HepG2 (cell line): Measurements from ENCODE around the gene NECAB2. TPM values are rescaled to one million over a fixed set of nuclear protein-coding genes. Genes with fewer than 3 reads are reported as not detected.

Experiments used
- ATF3 ChIP-seq: sonication (generic); formaldehyde crosslinking; IDR thresholded peaks from 2 replicates; pipeline ENCODE4 v1.4.0; 2020; ENCODE audit warnings: missing genetic modification reagents
- EEA1 ChIP-seq: sonication (generic); formaldehyde crosslinking; IDR thresholded peaks from 2 replicates; pipeline ENCODE4 v1.5.1; 2020; ENCODE audit warnings: mild to moderate bottlenecking, missing genetic modification reagents, borderline replicate concordance
- IRF2 ChIP-seq: IDR thresholded peaks from 2 replicates; pipeline ENCODE4 v1.6.1; 2018; ENCODE audit warnings: missing genetic modification reagents, missing compliant biosample characterization
- KAT8 ChIP-seq: IDR thresholded peaks from 2 replicates; pipeline ENCODE4 v1.6.1; 2016; ENCODE audit warnings: missing genetic modification reagents, missing compliant biosample characterization
- MED8 ChIP-seq: sonication (generic); formaldehyde crosslinking; IDR thresholded peaks from 2 replicates; pipeline ENCODE4 v1.8.1; 2023; ENCODE audit warnings: mild to moderate bottlenecking, missing genetic modification reagents; ENCODE audit not compliant: insufficient replicate concordance
- MEIS1 ChIP-seq: sonication (generic); formaldehyde crosslinking; IDR thresholded peaks from 2 replicates; pipeline ENCODE4 v1.9.0; 2021; ENCODE audit warnings: mild to moderate bottlenecking, missing genetic modification reagents, moderate library complexity, borderline replicate concordance
- PCBP1 ChIP-seq: fragments of 200-400 bp; formaldehyde crosslinking; IDR thresholded peaks from 2 replicates; pipeline ENCODE4 v1.6.1; 2017; ENCODE audit warnings: mild to moderate bottlenecking, low read depth, low read length, borderline replicate concordance
- PCBP2 ChIP-seq: fragments of 200-400 bp; formaldehyde crosslinking; optimal IDR thresholded peaks from 2 replicates; pipeline ENCODE3; 2018; ENCODE audit warnings: low read length, low read depth; ENCODE audit not compliant: poor library complexity, severe bottlenecking
- PHF8 ChIP-seq: sonication (generic); formaldehyde crosslinking; IDR thresholded peaks from 2 replicates; pipeline ENCODE4 v1.5.0; 2020; ENCODE audit warnings: missing genetic modification reagents
- PLRG1 ChIP-seq: fragments of 450-650 bp; conservative IDR thresholded peaks from 2 replicates; pipeline ENCODE4 v1.6.1; 2016
- RCOR2 ChIP-seq: IDR thresholded peaks from 2 replicates; pipeline ENCODE4 v1.6.1; 2016; ENCODE audit warnings: missing biosample characterization, missing genetic modification reagents
- SOX5 ChIP-seq: IDR thresholded peaks from 2 replicates; pipeline ENCODE4 v1.6.1; 2016; ENCODE audit warnings: borderline replicate concordance
- SUZ12 ChIP-seq: fragments of 150-350 bp; IDR thresholded peaks from 2 replicates; pipeline ENCODE4 v1.6.1; 2014; ENCODE audit warnings: low read depth, low read length
- TSC22D2 ChIP-seq: sonication (generic); formaldehyde crosslinking; IDR thresholded peaks from 2 replicates; pipeline ENCODE4 v1.5.1; 2020; ENCODE audit warnings: missing genetic modification reagents, mild to moderate bottlenecking, borderline replicate concordance
- ZFX ChIP-seq: sonication (generic); formaldehyde crosslinking; IDR thresholded peaks from 2 replicates; pipeline ENCODE4 v1.4.0; 2020; ENCODE audit warnings: mild to moderate bottlenecking, low read depth, missing genetic modification reagents, moderate library complexity
- ZNF121 ChIP-seq: sonication (generic); formaldehyde crosslinking; IDR thresholded peaks from 2 replicates; pipeline ENCODE4 v1.5.0; 2020; ENCODE audit warnings: mild to moderate bottlenecking, missing genetic modification reagents
- ZNF441 ChIP-seq: sonication (generic); formaldehyde crosslinking; IDR thresholded peaks from 2 replicates; pipeline ENCODE4 v1.7.0; 2021; ENCODE audit warnings: missing genetic modification reagents, borderline replicate concordance
- ZSCAN20 ChIP-seq: sonication (generic); formaldehyde crosslinking; IDR thresholded peaks from 2 replicates; pipeline ENCODE4 v1.4.0; 2020; ENCODE audit warnings: missing genetic modification reagents, mild to moderate bottlenecking, borderline replicate concordance
- polyA plus RNA-seq, 8 experiments: library from polyadenylated mRNA; depleted of rRNA in 3 of 8; stranded (reverse) in 7 of 8; unstranded in 1 of 8; fragments of >200 nt; fragmentation: Illumina TruSeq in 4 of 8; extraction: Trizol in 4 of 8; gene quantifications; 2 replicates each; pipeline versions ENCODE4 v1.2.1 to v1.2.3, GENCODE V29; 2011 to 2016; ENCODE audit warnings: low read depth in 4 of 8, missing spikeins in 1 of 8, mixed read lengths in 1 of 8; ENCODE audit not compliant: insufficient read depth in 1 of 8
- total RNA-seq, 5 experiments: library from RNA; depleted of rRNA; stranded (reverse); fragments of >200 nt; fragmentation: Illumina TruSeq; extraction: Trizol; gene quantifications; 2 replicates each; pipeline ENCODE4 v1.2.3, GENCODE V29; 2016; ENCODE audit warnings: low read depth in 1 of 5
- TF ChIP-seq, protein P1 (sequence below): sonication (generic); formaldehyde crosslinking; IDR thresholded peaks from 2 replicates; pipeline ENCODE4 v1.4.0; 2020; ENCODE audit warnings: missing genetic modification reagents
- TF ChIP-seq, protein P2 (sequence below): sonication (generic); formaldehyde crosslinking; IDR thresholded peaks from 2 replicates; pipeline ENCODE4 v1.5.1; 2020; ENCODE audit warnings: missing genetic modification reagents, mild to moderate bottlenecking, borderline replicate concordance
- TF ChIP-seq, protein P3 (sequence below): IDR thresholded peaks from 2 replicates; pipeline ENCODE4 v1.6.1; 2016; ENCODE audit warnings: low read depth, control low read depth
- TF ChIP-seq, protein P4 (sequence below): sonication (generic); formaldehyde crosslinking; IDR thresholded peaks from 2 replicates; pipeline ENCODE4 v1.5.1; 2020; ENCODE audit warnings: mild to moderate bottlenecking, missing genetic modification reagents, moderate library complexity

NECAB2 gene
- total and polyA plus RNA-seq, 2 of the 13 experiments (the other 11 are each of a cell fraction or from before 2014, with no cell fraction given): 0.21 to 0.49 TPM

DNA sequence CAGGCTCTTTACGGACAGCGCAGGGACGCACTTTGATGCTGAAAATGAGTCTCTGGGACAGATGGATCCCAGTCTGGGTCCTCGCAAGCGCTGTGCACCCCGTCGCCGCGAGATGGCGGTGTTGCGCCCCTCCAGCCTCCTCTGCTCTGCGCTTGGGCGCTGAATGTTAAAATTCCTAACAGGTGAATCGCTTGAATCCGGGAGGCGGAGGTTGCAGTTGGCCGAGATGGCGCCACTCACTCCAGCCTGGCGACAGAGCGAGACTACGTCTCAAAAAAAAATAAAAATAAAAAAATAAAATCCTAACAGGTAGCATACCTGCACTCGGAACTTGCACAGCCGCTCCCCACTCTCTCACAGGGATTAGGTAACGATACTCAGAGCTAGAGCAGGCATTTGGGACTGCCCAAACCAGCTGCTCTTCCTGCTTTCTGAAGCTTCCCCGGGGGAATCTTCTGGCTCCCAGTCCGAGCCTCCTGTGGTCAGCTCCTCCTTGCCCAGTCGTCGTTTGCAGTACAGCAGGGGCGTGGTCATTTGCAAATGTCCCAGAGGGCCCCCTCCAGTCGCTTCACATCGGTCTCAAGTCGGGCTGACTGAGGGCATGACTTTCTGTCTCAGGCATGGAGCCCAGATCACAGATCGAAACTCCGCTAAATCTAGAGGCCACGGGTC lies 41.2 kb upstream of the NECAB2 start (continued):
- TF ChIP-seq, protein P1, sequence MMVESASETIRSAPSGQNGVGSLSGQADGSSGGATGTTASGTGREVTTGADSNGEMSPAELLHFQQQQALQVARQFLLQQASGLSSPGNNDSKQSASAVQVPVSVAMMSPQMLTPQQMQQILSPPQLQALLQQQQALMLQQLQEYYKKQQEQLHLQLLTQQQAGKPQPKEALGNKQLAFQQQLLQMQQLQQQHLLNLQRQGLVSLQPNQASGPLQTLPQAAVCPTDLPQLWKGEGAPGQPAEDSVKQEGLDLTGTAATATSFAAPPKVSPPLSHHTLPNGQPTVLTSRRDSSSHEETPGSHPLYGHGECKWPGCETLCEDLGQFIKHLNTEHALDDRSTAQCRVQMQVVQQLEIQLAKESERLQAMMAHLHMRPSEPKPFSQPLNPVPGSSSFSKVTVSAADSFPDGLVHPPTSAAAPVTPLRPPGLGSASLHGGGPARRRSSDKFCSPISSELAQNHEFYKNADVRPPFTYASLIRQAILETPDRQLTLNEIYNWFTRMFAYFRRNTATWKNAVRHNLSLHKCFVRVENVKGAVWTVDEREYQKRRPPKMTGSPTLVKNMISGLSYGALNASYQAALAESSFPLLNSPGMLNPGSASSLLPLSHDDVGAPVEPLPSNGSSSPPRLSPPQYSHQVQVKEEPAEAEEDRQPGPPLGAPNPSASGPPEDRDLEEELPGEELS: 0 out of 2 replicates have a peak, but pooled peaks have one; percentile 16
- TF ChIP-seq, protein P2, sequence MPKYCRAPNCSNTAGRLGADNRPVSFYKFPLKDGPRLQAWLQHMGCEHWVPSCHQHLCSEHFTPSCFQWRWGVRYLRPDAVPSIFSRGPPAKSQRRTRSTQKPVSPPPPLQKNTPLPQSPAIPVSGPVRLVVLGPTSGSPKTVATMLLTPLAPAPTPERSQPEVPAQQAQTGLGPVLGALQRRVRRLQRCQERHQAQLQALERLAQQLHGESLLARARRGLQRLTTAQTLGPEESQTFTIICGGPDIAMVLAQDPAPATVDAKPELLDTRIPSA: no peak
- TF ChIP-seq IRF2 (peak; percentile 75; the same call in 1 of the 2 replicates), PCBP2 (no peak), MEIS1 (CRISPR knock-in tag) (no peak), ZFX (CRISPR knock-in tag) (no peak), ZSCAN20 (CRISPR knock-in tag) (no peak), SOX5 (CRISPR knock-in tag) (peak; percentile 17; the same call in 1 of the 2 replicates), ATF3 (CRISPR knock-in tag) (no peak), MED8 (CRISPR knock-in tag) (no peak), ZNF121 (no peak), TSC22D2 (CRISPR knock-in tag) (no peak), EEA1 (CRISPR knock-in tag) (peak; percentile 10; the same call in 1 of the 2 replicates), PCBP1 (no peak), SUZ12 (no peak), PHF8 (CRISPR knock-in tag) (0 out of 2 replicates have a peak, but pooled peaks have one; percentile 27), ZNF441 (CRISPR knock-in tag) (peak; percentile 85), RCOR2 (peak; percentile 53; the same call in 1 of the 2 replicates), PLRG1 (no peak), KAT8 (CRISPR knock-in tag) (peak; percentile 77)
- TF ChIP-seq, protein P3, sequence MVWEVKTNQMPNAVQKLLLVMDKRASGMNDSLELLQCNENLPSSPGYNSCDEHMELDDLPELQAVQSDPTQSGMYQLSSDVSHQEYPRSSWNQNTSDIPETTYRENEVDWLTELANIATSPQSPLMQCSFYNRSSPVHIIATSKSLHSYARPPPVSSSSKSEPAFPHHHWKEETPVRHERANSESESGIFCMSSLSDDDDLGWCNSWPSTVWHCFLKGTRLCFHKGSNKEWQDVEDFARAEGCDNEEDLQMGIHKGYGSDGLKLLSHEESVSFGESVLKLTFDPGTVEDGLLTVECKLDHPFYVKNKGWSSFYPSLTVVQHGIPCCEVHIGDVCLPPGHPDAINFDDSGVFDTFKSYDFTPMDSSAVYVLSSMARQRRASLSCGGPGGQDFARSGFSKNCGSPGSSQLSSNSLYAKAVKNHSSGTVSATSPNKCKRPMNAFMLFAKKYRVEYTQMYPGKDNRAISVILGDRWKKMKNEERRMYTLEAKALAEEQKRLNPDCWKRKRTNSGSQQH (CRISPR knock-in tag): 0 out of 2 replicates have a peak, but pooled peaks have one; percentile 67
- TF ChIP-seq, protein P4, sequence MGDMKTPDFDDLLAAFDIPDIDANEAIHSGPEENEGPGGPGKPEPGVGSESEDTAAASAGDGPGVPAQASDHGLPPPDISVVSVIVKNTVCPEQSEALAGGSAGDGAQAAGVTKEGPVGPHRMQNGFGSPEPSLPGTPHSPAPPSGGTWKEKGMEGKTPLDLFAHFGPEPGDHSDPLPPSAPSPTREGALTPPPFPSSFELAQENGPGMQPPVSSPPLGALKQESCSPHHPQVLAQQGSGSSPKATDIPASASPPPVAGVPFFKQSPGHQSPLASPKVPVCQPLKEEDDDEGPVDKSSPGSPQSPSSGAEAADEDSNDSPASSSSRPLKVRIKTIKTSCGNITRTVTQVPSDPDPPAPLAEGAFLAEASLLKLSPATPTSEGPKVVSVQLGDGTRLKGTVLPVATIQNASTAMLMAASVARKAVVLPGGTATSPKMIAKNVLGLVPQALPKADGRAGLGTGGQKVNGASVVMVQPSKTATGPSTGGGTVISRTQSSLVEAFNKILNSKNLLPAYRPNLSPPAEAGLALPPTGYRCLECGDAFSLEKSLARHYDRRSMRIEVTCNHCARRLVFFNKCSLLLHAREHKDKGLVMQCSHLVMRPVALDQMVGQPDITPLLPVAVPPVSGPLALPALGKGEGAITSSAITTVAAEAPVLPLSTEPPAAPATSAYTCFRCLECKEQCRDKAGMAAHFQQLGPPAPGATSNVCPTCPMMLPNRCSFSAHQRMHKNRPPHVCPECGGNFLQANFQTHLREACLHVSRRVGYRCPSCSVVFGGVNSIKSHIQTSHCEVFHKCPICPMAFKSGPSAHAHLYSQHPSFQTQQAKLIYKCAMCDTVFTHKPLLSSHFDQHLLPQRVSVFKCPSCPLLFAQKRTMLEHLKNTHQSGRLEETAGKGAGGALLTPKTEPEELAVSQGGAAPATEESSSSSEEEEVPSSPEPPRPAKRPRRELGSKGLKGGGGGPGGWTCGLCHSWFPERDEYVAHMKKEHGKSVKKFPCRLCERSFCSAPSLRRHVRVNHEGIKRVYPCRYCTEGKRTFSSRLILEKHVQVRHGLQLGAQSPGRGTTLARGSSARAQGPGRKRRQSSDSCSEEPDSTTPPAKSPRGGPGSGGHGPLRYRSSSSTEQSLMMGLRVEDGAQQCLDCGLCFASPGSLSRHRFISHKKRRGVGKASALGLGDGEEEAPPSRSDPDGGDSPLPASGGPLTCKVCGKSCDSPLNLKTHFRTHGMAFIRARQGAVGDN (CRISPR knock-in tag): peak; percentile 62
